ENCODE results near the gene APLN.

The APLN gene

GRCh38 chrX:129614481-129615255, 40.1 kb downstream of the APLN start:
- no peaks in the 10 kb centered on the region for H3K27me3 ChIP-seq (ENCODE audit: control insufficient read depth, insufficient read depth, low read length)
- H3K4me3 ChIP-seq (ENCODE audit: low read depth, low read length): no peak overlapping the region
- no peaks in the 10 kb centered on the region for H3K9me3 ChIP-seq (ENCODE audit: control insufficient read depth, insufficient read depth, low read length)
- no peak overlapping the region for H3K27ac ChIP-seq (ENCODE audit: low read depth, low read length)
- 0 out of 2 replicates have a peak, but pooled peaks cover 6% of the 10 kb centered on the region for H3K4me1 ChIP-seq (ENCODE audit: control insufficient read depth, insufficient read depth, low read length)
- H3K9ac ChIP-seq (ENCODE audit: low read depth, low read length): no peak overlapping the region
- H3K36me3 ChIP-seq (ENCODE audit: control insufficient read depth, insufficient read depth, low read length): no peaks in the 10 kb centered on the region

- no peak overlapping the region for H3K9ac ChIP-seq (ENCODE audit: low read depth, low read length)
- 0 out of 2 replicates have a peak, but pooled peaks cover 6% of the 10 kb centered on the region for H3K4me1 ChIP-seq (ENCODE audit: control insufficient read depth, insufficient read depth, low read length)
- H3K9me3 ChIP-seq (ENCODE audit: control insufficient read depth, insufficient read depth, low read length): no peaks in the 10 kb centered on the region
- H3K27ac ChIP-seq (ENCODE audit: low read depth, low read length): no peak overlapping the region
- no peaks in the 10 kb centered on the region for H3K27me3 ChIP-seq (ENCODE audit: control insufficient read depth, insufficient read depth, low read length)
- H3K4me3 ChIP-seq (ENCODE audit: low read depth, low read length): no peak overlapping the region
- no peaks in the 10 kb centered on the region for H3K36me3 ChIP-seq (ENCODE audit: control insufficient read depth, insufficient read depth, low read length)
Observed at GRCh38 chrX:129613596-129613995, 41.2 kb downstream of the APLN start.

DNA sequence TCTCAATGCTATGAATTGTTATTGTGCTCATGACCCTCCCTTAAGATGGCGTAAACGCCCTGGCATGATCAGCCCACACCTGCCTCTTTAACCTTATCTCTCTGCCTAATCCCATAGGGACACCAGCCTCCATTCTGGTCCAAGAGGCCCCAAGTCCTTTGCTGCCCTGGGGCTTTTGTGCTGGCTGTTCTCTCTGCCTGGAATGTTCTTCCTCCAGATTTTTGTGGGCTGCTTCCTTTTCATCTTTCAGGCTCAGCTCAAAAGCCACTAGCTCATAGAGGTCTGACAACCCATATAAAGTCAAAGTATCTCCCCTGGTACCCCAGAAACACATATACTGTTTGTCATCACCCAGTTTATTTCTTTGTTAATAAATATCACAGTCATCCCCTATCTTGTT, 42.4 kb downstream of the APLN start:
- no peak overlapping the region for H3K4me3 ChIP-seq (ENCODE audit: low read depth, low read length)
- 0 out of 2 replicates have a peak, but pooled peaks cover 6% of the 10 kb centered on the region for H3K4me1 ChIP-seq (ENCODE audit: control insufficient read depth, insufficient read depth, low read length)
- no peaks in the 10 kb centered on the region for H3K36me3 ChIP-seq (ENCODE audit: control insufficient read depth, insufficient read depth, low read length)
- H3K9me3 ChIP-seq (ENCODE audit: control insufficient read depth, insufficient read depth, low read length): no peaks in the 10 kb centered on the region
- H3K9ac ChIP-seq (ENCODE audit: low read depth, low read length): no peak overlapping the region
- H3K27me3 ChIP-seq (ENCODE audit: control insufficient read depth, insufficient read depth, low read length): no peaks in the 10 kb centered on the region; the same call in 1 of the 2 replicates
- H3K27ac ChIP-seq (ENCODE audit: low read depth, low read length): no peak overlapping the region

GRCh38 chrX:129609395-129609794, 45.4 kb downstream of the APLN start:
- H3K9ac ChIP-seq (ENCODE audit: low read depth, low read length): no peak overlapping the region
- no peaks in the 10 kb centered on the region for H3K9me3 ChIP-seq (ENCODE audit: control insufficient read depth, insufficient read depth, low read length)
- H3K36me3 ChIP-seq (ENCODE audit: control insufficient read depth, insufficient read depth, low read length): no peaks in the 10 kb centered on the region
- no peak overlapping the region for H3K27ac ChIP-seq (ENCODE audit: low read depth, low read length)
- H3K4me1 ChIP-seq (ENCODE audit: control insufficient read depth, insufficient read depth, low read length): peaks cover 9% of the 10 kb centered on the region; the same call in 1 of the 2 replicates
- no peak overlapping the region for H3K4me3 ChIP-seq (ENCODE audit: low read depth, low read length)
- H3K27me3 ChIP-seq (ENCODE audit: control insufficient read depth, insufficient read depth, low read length): peaks cover 3% of the 10 kb centered on the region; the same call in 1 of the 2 replicates

DNA sequence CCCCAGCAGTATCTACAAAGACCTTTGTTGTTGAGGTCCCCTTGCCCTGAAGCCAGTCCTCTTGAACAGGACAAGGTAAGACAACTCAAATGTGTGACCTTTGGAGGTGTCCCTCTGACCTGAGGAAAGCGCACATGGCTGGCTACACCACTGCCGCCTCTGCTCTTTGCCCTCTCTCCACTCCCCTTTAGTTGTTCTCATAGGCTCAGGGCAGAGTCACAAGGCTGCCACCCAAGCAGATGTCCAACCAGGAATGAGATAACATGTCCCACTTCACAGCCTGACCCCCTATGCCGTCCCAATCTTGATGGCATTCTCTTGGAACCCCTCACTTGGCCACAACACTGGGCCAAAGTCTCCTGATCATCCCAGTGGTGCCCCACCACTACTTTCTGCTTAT, 46.3 kb downstream of the APLN start:
- H3K36me3 ChIP-seq (ENCODE audit: control insufficient read depth, insufficient read depth, low read length): no peaks in the 10 kb centered on the region
- H3K4me1 ChIP-seq (ENCODE audit: control insufficient read depth, insufficient read depth, low read length): peaks cover 9% of the 10 kb centered on the region; the same call in 1 of the 2 replicates
- H3K4me3 ChIP-seq (ENCODE audit: low read depth, low read length): no peak overlapping the region
- H3K9ac ChIP-seq (ENCODE audit: low read depth, low read length): no peak overlapping the region
- H3K27ac ChIP-seq (ENCODE audit: low read depth, low read length): no peak overlapping the region
- H3K9me3 ChIP-seq (ENCODE audit: control insufficient read depth, insufficient read depth, low read length): no peaks in the 10 kb centered on the region
- peaks cover 3% of the 10 kb centered on the region; the same call in 1 of the 2 replicates for H3K27me3 ChIP-seq (ENCODE audit: control insufficient read depth, insufficient read depth, low read length)

DNA sequence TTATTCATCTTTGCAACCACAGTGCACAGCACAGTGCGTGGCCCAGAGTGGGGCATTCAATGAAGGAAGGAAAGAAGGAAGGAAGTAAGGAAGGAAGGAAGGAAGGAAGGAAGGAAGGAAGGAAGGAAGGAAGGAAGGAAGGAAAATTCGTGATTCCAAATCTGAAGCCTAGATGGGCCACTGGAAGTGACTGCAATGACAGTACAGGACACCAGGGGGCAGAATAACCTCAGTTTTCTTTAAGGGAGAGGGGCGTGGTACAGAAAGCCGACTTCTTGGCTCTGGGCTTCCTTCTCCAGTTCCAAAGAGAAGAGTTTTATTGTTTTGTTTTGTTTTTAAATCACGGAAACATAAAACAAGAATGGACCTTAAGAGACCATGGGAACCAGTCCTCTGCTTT, 47.8 kb downstream of the APLN start:
- Histone ChIP-seq H3K9ac (ENCODE audit: low read depth, low read length) (no peak overlapping the region), H3K27ac (ENCODE audit: low read depth, low read length) (no peak overlapping the region), H3K4me1 (ENCODE audit: control insufficient read depth, insufficient read depth, low read length) (peaks cover 9% of the 10 kb centered on the region; the same call in 1 of the 2 replicates), H3K36me3 (ENCODE audit: control insufficient read depth, insufficient read depth, low read length) (no peaks in the 10 kb centered on the region), H3K9me3 (ENCODE audit: control insufficient read depth, insufficient read depth, low read length) (no peaks in the 10 kb centered on the region), H3K27me3 (ENCODE audit: control insufficient read depth, insufficient read depth, low read length) (peaks cover 3% of the 10 kb centered on the region; the same call in 1 of the 2 replicates), H3K4me3 (ENCODE audit: low read depth, low read length) (no peak overlapping the region)

GRCh38 chrX:129600981-129601424, 53.8 kb downstream of the APLN start:
- Histone ChIP-seq H3K4me1 (ENCODE audit: control insufficient read depth, insufficient read depth, low read length) (peaks cover 12% of the 10 kb centered on the region), H3K9me3 (ENCODE audit: control insufficient read depth, insufficient read depth, low read length) (no peaks in the 10 kb centered on the region), H3K4me3 (ENCODE audit: low read depth, low read length) (no peak overlapping the region), H3K27me3 (ENCODE audit: control insufficient read depth, insufficient read depth, low read length) (no peaks in the 10 kb centered on the region), H3K9ac (ENCODE audit: low read depth, low read length) (no peak overlapping the region), H3K27ac (ENCODE audit: low read depth, low read length) (no peak overlapping the region), H3K36me3 (ENCODE audit: control insufficient read depth, insufficient read depth, low read length) (peaks cover 4% of the 10 kb centered on the region; the same call in 1 of the 2 replicates)

- H3K9me3 ChIP-seq (ENCODE audit: control insufficient read depth, insufficient read depth, low read length): no peaks in the 10 kb centered on the region
- peaks cover 14% of the 10 kb centered on the region; the same call in 1 of the 2 replicates for H3K36me3 ChIP-seq (ENCODE audit: control insufficient read depth, insufficient read depth, low read length)
- no peaks in the 10 kb centered on the region for H3K27me3 ChIP-seq (ENCODE audit: control insufficient read depth, insufficient read depth, low read length)
- H3K4me1 ChIP-seq (ENCODE audit: control insufficient read depth, insufficient read depth, low read length): peaks cover 6% of the 10 kb centered on the region
- H3K4me3 ChIP-seq (ENCODE audit: low read depth, low read length): no peak overlapping the region
- no peak overlapping the region for H3K27ac ChIP-seq (ENCODE audit: low read depth, low read length)
- no peak overlapping the region for H3K9ac ChIP-seq (ENCODE audit: low read depth, low read length)
Observed at GRCh38 chrX:129599996-129600395, 54.8 kb downstream of the APLN start.

DNA sequence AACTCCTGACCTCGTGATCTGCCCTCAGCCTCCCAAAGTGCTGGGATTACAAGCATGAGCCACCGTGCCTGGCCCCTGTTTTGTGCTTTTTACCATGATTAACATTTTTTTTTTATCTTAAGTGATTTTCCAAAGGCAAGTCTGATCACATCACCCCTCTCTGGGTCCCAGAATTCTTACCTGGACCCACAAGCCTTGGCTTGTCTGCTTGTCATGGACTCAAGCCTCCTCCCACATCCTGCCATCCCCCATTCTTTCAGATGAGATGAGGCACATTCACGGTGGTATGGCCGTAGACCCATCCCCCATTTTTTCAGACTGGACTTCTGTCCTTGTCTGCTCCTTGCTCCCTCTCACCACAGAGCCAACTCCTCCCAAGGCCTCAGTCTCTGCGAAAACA, 55.3 kb downstream of the APLN start:
- H3K9ac ChIP-seq (ENCODE audit: low read depth, low read length): no peak overlapping the region
- H3K27me3 ChIP-seq (ENCODE audit: control insufficient read depth, insufficient read depth, low read length): no peaks in the 10 kb centered on the region
- H3K27ac ChIP-seq (ENCODE audit: low read depth, low read length): no peak overlapping the region
- no peaks in the 10 kb centered on the region for H3K9me3 ChIP-seq (ENCODE audit: control insufficient read depth, insufficient read depth, low read length)
- H3K4me1 ChIP-seq (ENCODE audit: control insufficient read depth, insufficient read depth, low read length): peaks cover 6% of the 10 kb centered on the region
- peaks cover 17% of the 10 kb centered on the region for H3K36me3 ChIP-seq (ENCODE audit: control insufficient read depth, insufficient read depth, low read length)
- H3K4me3 ChIP-seq (ENCODE audit: low read depth, low read length): no peak overlapping the region

GRCh38 chrX:129597905-129598304, 56.9 kb downstream of the APLN start:
- Histone ChIP-seq H3K36me3 (ENCODE audit: control insufficient read depth, insufficient read depth, low read length) (peaks cover 22% of the 10 kb centered on the region), H3K4me3 (ENCODE audit: low read depth, low read length) (no peak overlapping the region), H3K9ac (ENCODE audit: low read depth, low read length) (no peak overlapping the region), H3K9me3 (ENCODE audit: control insufficient read depth, insufficient read depth, low read length) (no peaks in the 10 kb centered on the region), H3K27me3 (ENCODE audit: control insufficient read depth, insufficient read depth, low read length) (no peaks in the 10 kb centered on the region), H3K4me1 (ENCODE audit: control insufficient read depth, insufficient read depth, low read length) (peaks cover 6% of the 10 kb centered on the region), H3K27ac (ENCODE audit: low read depth, low read length) (no peak overlapping the region)

- Histone ChIP-seq H3K9me3 (ENCODE audit: control insufficient read depth, insufficient read depth, low read length) (no peaks in the 10 kb centered on the region), H3K27me3 (ENCODE audit: control insufficient read depth, insufficient read depth, low read length) (no peaks in the 10 kb centered on the region), H3K27ac (ENCODE audit: low read depth, low read length) (no peak overlapping the region)
Observed at GRCh38 chrX:129596077-129596476, 58.7 kb downstream of the APLN start.

More at GRCh38 chrX:129596077-129596476, 58.7 kb downstream of the APLN start:
- Histone ChIP-seq H3K36me3 (ENCODE audit: control insufficient read depth, insufficient read depth, low read length) (peaks cover 39% of the 10 kb centered on the region), H3K4me3 (ENCODE audit: low read depth, low read length) (no peak overlapping the region), H3K9ac (ENCODE audit: low read depth, low read length) (no peak overlapping the region), H3K4me1 (ENCODE audit: control insufficient read depth, insufficient read depth, low read length) (peaks cover 11% of the 10 kb centered on the region)
